WTC11 (cell line): ENCODE measurements around the gene PAFAH1B2. TPM values are rescaled to one million over a fixed set of nuclear protein-coding genes. Genes with fewer than 3 reads are reported as not detected.

Experiments
- ATAC-seq: fragments of 200-7000 bp; cut with Tn5 transposase; 2 replicates; pipeline ENCODE4 v1.10.0; 2021; ENCODE audit warnings: mild to moderate bottlenecking, moderate library complexity
- CTCF ChIA-PET: fragments of 300-600 bp; sonication (Branson Sonifier 250); formaldehyde crosslinking; loops from one replicate; lab custom pipeline; 2021; ENCODE audit warnings: antibody characterized with exemption; lab: Charles Lee
- POLR2A ChIA-PET: fragments of 350-600 bp; sonication (Branson Sonifier 250); formaldehyde crosslinking; loops from one replicate; lab custom pipeline; 2021; ENCODE audit warnings: antibody characterized with exemption; lab: Charles Lee
- DNase-seq: peaks from one replicate; pipeline ENCODE4 v3.0.0; 2021; ENCODE audit warnings: low spot score
- H3K27ac Mint-ChIP-seq: 2 replicates; pipeline ENCODE4 v1.8.0; 2021; ENCODE audit warnings: mixed read lengths
- H3K27me3 Mint-ChIP-seq: 2 replicates; pipeline ENCODE4 v1.8.0; 2021; ENCODE audit warnings: low read depth, mild to moderate bottlenecking, moderate library complexity, mixed read lengths
- H3K36me3 Mint-ChIP-seq: 2 replicates; pipeline ENCODE4 v1.8.0; 2021; ENCODE audit warnings: mixed read lengths
- H3K4me1 Mint-ChIP-seq: 2 replicates; pipeline ENCODE4 v1.8.0; 2022; ENCODE audit warnings: mixed read lengths
- H3K4me3 Mint-ChIP-seq: 2 replicates; pipeline ENCODE4 v1.8.0; 2021; ENCODE audit warnings: mild to moderate bottlenecking, moderate library complexity, mixed read lengths
- H3K9me3 Mint-ChIP-seq: 2 replicates; pipeline ENCODE4 v1.8.0; 2021; ENCODE audit warnings: mixed read lengths
- GRHL2 ChIP-seq: fragments of 250-450 bp; sonication (Bioruptor Pico); IDR thresholded peaks from 2 replicates; pipeline ENCODE4 v1.8.0; 2022; ENCODE audit warnings: mild to moderate bottlenecking, moderate library complexity; ENCODE audit not compliant: insufficient replicate concordance, severe bottlenecking
- IRF2 ChIP-seq: sonication (generic); formaldehyde crosslinking; IDR thresholded peaks from 2 replicates; pipeline ENCODE4 v1.8.0; 2022; ENCODE audit warnings: low read depth, missing genetic modification reagents, borderline replicate concordance
- JUN ChIP-seq: sonication (generic); formaldehyde crosslinking; IDR thresholded peaks from 2 replicates; pipeline ENCODE4 v1.8.0; 2023; ENCODE audit warnings: mild to moderate bottlenecking, missing genetic modification reagents
- NFYB ChIP-seq: sonication (generic); formaldehyde crosslinking; conservative IDR thresholded peaks from 2 replicates; pipeline ENCODE4 v1.8.0; 2022; ENCODE audit warnings: low read depth, missing genetic modification reagents
- SMAD4 ChIP-seq: sonication (generic); formaldehyde crosslinking; IDR thresholded peaks from 2 replicates; pipeline ENCODE4 v1.8.0; 2022; ENCODE audit warnings: mild to moderate bottlenecking, missing genetic modification reagents
- SP1 ChIP-seq: sonication (generic); formaldehyde crosslinking; conservative IDR thresholded peaks from 2 replicates; pipeline ENCODE4 v1.8.1; 2022; ENCODE audit warnings: missing genetic modification reagents
- TCF7 ChIP-seq: sonication (generic); formaldehyde crosslinking; IDR thresholded peaks from 2 replicates; pipeline ENCODE4 v1.8.0; 2022; ENCODE audit warnings: mild to moderate bottlenecking, low read depth, missing genetic modification reagents, moderate library complexity
- TEAD4 ChIP-seq: sonication (generic); formaldehyde crosslinking; IDR thresholded peaks from 2 replicates; pipeline ENCODE4 v1.8.0; 2022; ENCODE audit warnings: mild to moderate bottlenecking, missing genetic modification reagents
- ZNF219 ChIP-seq: sonication (generic); formaldehyde crosslinking; IDR thresholded peaks from 2 replicates; pipeline ENCODE4 v1.8.0; 2023; ENCODE audit warnings: missing genetic modification reagents, mild to moderate bottlenecking, borderline replicate concordance
- ZNF317 ChIP-seq: sonication (generic); formaldehyde crosslinking; IDR thresholded peaks from 2 replicates; pipeline ENCODE4 v1.8.1; 2023; ENCODE audit warnings: low read depth, mild to moderate bottlenecking, moderate library complexity, missing genetic modification reagents, borderline replicate concordance
- ZNF396 ChIP-seq: fragments of 250-450 bp; sonication (Bioruptor Pico); IDR thresholded peaks from 2 replicates; pipeline ENCODE4 v1.8.0; 2021; ENCODE audit warnings: mild to moderate bottlenecking, moderate library complexity, borderline replicate concordance
- total RNA-seq: library from RNA; stranded (reverse); gene quantifications from 3 replicates; pipeline ENCODE4 v1.2.3, GENCODE V29; 2021
- TF ChIP-seq, protein P1 (sequence below): fragments of 250-450 bp; sonication (Bioruptor Pico); conservative IDR thresholded peaks from 2 replicates; pipeline ENCODE4 v1.9.0; 2021; ENCODE audit warnings: mild to moderate bottlenecking
- TF ChIP-seq, protein P2 (sequence below): sonication (generic); formaldehyde crosslinking; IDR thresholded peaks from 2 replicates; pipeline ENCODE4 v1.8.1; 2023; ENCODE audit warnings: mild to moderate bottlenecking, missing genetic modification reagents
- TF ChIP-seq, protein P3 (sequence below): sonication (generic); formaldehyde crosslinking; IDR thresholded peaks from 2 replicates; pipeline ENCODE4 v1.8.0; 2022; ENCODE audit warnings: mild to moderate bottlenecking, missing genetic modification reagents
- TF ChIP-seq, protein P4 (sequence below): fragments of 250-450 bp; sonication (Bioruptor Pico); IDR thresholded peaks from 2 replicates; pipeline ENCODE4 v1.9.0; 2021; ENCODE audit warnings: mild to moderate bottlenecking, borderline replicate concordance
- TF ChIP-seq, protein P5 (sequence below): fragments of 250-450 bp; sonication (Bioruptor Pico); IDR thresholded peaks from 2 replicates; pipeline ENCODE4 v1.9.0; 2021; ENCODE audit warnings: moderate library complexity, mild to moderate bottlenecking, inconsistent platforms, borderline replicate concordance

Gene PAFAH1B2
- total RNA-seq, 1 experiment from 2014 or later: 138 TPM

DNA sequence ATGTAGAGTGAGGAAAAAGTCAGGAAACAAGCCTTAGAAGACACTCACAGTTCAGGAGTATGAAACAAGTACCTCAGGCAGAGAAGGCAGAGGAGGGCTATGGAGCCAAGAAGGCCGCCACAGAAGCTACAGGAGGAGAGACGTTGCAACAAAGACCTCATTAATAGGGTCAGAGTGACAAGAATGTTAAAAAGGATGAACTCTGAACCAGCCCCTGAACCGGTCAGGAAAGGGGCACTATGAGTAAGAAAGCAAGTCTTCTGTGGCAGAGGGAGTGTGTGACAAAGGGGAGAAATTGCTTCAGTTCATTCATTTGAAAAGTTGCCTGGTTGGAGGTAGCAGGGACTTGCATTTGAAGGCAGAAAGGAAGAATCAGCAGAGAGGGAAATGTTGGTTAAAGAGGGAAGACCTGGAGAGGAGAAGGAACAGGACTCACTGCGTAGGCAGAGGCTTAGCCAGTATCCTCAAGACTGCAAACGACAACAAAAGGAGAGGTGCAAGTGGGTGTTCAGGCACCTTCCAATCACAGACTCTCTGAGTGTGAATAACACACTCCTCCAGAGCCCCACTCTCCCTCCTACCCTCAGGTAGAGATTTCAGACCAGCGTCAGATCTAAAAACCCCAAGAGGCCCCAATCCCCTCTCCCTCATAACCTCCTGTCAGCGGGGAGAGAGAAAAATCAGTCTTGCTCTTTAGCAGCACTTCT is 70.5 kb downstream of the PAFAH1B2 start:
- Mint-ChIP-seq H3K36me3 (peaks cover 14% of the 10 kb centered on the region), H3K4me1 (no peaks in the 10 kb centered on the region), H3K9me3 (no peaks in the 10 kb centered on the region), H3K4me3 (no peak overlapping the region), H3K27me3 (no peaks in the 10 kb centered on the region), H3K27ac (no peak overlapping the region)
- no peak for ATAC-seq
- POLR2A ChIA-PET: no interaction called here
- DNase-seq: no peak
- no peak for TF ChIP-seq ZNF396 (CRISPR knock-in tag)
- TF ChIP-seq, all 79 proteins: peak for 0
- CTCF ChIA-PET: interaction anchor here (0.5 to 0.7 kb wide), 2 partner anchors 11 to 121 kb away, joined by 3 read pairs; no protein-coding TSS in a partner anchor

DNA sequence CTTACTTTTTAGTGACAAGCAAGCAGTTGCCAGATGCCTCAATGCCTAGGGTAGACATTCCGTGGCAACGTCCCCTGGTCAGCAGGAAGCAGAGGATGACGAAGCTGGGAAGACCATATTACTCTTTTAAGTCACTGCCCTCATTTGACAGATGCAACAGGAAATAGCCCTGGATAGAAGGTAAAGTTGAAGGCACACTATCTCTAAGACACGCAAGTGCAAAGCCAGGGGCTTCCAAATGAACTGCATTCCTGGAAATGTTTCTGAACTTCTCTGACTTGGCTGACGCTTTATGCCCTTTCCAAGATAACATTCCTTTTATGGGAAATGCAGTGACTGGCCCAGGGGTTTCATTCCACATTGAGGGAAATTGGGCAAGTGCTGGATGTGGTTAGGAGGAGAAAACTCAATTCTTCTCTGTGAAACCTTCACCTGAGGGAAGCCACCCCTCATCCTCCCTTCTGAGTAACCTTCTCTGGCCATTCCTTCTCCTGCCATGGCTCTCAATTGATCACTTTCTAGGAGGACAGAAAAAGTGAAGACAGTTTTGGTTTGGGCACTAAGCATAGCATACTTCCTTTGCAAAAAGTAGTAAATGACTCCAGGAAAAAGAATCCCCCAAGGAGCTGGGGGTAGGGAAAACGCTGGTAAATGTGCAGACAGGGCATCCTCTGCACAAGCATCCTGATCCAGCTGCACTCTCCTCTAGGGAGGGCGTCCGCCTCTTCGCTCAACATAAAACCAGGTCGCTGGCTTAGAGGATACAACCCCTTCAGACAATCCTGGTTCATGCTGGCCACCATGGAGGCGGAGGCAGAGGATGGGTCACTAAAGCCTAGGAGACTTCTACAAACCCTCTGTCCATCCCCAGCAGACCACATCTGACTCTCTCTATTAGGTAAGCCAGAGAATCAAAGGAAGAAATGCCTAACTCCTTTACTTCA is 73.3 kb downstream of the PAFAH1B2 start:
- CTCF ChIA-PET: no interaction called here

DNA sequence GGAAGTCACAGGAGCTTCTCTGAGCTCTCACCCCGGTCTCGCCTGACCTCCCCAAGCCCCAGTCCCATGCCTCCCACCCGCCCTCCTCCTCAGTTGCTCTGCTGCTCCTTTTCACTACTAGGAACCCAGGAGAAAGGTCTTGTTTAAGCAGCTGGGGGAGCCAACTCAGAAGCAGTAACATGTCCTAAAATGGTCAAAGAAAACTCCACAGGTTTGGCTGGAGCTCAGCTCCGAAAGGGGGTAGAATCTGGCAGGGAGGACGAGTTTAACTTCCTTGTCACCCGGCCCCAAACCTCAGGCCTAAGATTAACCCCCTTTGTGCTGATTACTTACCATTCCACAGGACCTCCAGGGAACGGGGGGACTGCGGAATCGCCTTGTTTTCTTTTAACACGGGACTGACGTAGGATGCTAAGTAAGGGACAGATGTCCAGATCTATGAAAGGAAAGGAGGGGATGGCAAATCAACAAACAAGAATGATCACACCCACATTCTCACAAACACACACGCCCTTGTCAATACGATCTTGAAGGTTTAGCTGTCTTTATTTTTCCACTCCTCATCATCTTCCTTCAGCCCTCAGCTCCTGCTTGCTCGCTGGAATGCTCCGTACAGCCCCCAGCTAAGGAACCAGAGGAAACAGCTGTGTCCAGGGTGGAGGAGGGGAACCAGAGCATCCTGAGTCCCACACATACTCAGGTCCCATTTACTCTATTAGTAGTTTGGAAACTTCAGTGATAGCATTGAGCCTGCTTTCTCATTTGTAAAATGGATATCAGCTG is 74.2 kb downstream of the PAFAH1B2 start:
- ATAC-seq (no peak), DNase-seq (no peak)
- no peak overlapping the region for H3K4me3 Mint-ChIP-seq
- CTCF ChIA-PET: no interaction called here
- H3K27ac Mint-ChIP-seq: no peak overlapping the region
- POLR2A ChIA-PET: no interaction called here
- peaks cover 14% of the 10 kb centered on the region for H3K36me3 Mint-ChIP-seq
- peaks cover 3% of the 10 kb centered on the region; the same call in 1 of the 2 replicates for H3K4me1 Mint-ChIP-seq
- H3K9me3 Mint-ChIP-seq: no peaks in the 10 kb centered on the region
- H3K27me3 Mint-ChIP-seq: no peaks in the 10 kb centered on the region
- TF ChIP-seq, protein P1, sequence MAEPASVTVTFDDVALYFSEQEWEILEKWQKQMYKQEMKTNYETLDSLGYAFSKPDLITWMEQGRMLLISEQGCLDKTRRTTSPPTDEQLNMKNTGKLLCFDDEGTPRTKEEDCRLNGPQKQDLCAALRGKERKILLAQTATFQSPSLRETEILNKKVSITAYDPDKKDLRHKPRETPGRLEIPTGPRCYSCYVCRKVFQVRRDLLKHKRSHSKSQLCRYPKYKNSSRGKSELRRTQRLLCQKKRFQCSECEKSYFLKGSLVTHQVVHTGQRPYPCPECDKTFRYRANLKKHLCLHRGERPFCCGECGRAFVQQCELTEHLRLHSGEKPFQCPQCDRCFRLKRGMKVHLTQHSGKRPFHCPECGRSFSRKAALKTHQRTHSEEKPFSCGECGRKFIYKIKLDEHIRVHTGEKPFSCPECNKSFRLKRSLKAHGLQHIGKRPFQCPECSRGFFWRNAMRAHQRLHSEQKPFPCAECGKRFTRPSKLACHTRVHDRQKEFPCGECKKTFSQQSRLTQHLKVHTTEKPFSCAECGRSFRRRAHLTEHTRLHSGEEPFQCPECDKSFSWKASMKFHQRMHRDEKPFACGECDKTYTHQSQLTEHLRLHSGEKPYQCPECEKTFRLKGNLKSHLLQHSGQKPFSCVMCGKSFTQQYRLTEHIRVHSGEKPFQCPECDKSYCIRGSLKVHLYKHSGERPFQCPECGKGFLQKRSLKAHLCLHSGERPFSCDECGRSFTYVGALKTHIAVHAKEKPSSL (CRISPR knock-in tag): no peak
- TF ChIP-seq ZNF317 (CRISPR knock-in tag) (no peak), SMAD4 (CRISPR knock-in tag) (no peak), ZNF219 (CRISPR knock-in tag) (no peak), JUN (CRISPR knock-in tag) (no peak), GRHL2 (CRISPR knock-in tag) (no peak), TCF7 (CRISPR knock-in tag) (no peak), IRF2 (CRISPR knock-in tag) (no peak)
- TF ChIP-seq, protein P2, sequence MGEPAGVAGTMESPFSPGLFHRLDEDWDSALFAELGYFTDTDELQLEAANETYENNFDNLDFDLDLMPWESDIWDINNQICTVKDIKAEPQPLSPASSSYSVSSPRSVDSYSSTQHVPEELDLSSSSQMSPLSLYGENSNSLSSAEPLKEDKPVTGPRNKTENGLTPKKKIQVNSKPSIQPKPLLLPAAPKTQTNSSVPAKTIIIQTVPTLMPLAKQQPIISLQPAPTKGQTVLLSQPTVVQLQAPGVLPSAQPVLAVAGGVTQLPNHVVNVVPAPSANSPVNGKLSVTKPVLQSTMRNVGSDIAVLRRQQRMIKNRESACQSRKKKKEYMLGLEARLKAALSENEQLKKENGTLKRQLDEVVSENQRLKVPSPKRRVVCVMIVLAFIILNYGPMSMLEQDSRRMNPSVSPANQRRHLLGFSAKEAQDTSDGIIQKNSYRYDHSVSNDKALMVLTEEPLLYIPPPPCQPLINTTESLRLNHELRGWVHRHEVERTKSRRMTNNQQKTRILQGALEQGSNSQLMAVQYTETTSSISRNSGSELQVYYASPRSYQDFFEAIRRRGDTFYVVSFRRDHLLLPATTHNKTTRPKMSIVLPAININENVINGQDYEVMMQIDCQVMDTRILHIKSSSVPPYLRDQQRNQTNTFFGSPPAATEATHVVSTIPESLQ (CRISPR knock-in tag): no peak
- TF ChIP-seq, protein P3, sequence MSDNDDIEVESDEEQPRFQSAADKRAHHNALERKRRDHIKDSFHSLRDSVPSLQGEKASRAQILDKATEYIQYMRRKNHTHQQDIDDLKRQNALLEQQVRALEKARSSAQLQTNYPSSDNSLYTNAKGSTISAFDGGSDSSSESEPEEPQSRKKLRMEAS: no peak

More for the DNA sequence above, 73.3 kb downstream of the PAFAH1B2 start:
- Mint-ChIP-seq H3K27ac (no peak overlapping the region), H3K36me3 (peaks cover 14% of the 10 kb centered on the region), H3K27me3 (no peaks in the 10 kb centered on the region), H3K4me1 (peaks cover 3% of the 10 kb centered on the region; the same call in 1 of the 2 replicates), H3K9me3 (no peaks in the 10 kb centered on the region), H3K4me3 (no peak overlapping the region)
- POLR2A ChIA-PET: no interaction called here
- ATAC-seq: no peak
- TF ChIP-seq TEAD4 (CRISPR knock-in tag): no peak
- TF ChIP-seq, protein P4, sequence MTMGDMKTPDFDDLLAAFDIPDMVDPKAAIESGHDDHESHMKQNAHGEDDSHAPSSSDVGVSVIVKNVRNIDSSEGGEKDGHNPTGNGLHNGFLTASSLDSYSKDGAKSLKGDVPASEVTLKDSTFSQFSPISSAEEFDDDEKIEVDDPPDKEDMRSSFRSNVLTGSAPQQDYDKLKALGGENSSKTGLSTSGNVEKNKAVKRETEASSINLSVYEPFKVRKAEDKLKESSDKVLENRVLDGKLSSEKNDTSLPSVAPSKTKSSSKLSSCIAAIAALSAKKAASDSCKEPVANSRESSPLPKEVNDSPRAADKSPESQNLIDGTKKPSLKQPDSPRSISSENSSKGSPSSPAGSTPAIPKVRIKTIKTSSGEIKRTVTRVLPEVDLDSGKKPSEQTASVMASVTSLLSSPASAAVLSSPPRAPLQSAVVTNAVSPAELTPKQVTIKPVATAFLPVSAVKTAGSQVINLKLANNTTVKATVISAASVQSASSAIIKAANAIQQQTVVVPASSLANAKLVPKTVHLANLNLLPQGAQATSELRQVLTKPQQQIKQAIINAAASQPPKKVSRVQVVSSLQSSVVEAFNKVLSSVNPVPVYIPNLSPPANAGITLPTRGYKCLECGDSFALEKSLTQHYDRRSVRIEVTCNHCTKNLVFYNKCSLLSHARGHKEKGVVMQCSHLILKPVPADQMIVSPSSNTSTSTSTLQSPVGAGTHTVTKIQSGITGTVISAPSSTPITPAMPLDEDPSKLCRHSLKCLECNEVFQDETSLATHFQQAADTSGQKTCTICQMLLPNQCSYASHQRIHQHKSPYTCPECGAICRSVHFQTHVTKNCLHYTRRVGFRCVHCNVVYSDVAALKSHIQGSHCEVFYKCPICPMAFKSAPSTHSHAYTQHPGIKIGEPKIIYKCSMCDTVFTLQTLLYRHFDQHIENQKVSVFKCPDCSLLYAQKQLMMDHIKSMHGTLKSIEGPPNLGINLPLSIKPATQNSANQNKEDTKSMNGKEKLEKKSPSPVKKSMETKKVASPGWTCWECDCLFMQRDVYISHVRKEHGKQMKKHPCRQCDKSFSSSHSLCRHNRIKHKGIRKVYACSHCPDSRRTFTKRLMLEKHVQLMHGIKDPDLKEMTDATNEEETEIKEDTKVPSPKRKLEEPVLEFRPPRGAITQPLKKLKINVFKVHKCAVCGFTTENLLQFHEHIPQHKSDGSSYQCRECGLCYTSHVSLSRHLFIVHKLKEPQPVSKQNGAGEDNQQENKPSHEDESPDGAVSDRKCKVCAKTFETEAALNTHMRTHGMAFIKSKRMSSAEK (CRISPR knock-in tag): no peak
- TF ChIP-seq, protein P5, sequence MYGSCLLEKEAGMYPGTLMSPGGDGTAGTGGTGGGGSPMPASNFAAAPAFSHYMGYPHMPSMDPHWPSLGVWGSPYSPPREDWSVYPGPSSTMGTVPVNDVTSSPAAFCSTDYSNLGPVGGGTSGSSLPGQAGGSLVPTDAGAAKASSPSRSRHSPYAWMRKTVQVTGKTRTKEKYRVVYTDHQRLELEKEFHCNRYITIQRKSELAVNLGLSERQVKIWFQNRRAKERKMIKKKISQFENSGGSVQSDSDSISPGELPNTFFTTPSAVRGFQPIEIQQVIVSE (CRISPR knock-in tag): no peak
- no peak for TF ChIP-seq NFYB (CRISPR knock-in tag)
- TF ChIP-seq SP1 (CRISPR knock-in tag): no peak
- no peak for DNase-seq
